NCI-H2081 (cell line): ENCODE results near the gene CRYL1.

Source experiments
- DNase-seq, 2 experiments: peaks; one replicate each; lab custom pipeline; 2025; lab: John Stamatoyannopoulos, UW

The CRYL1 gene

GRCh38 chr13:20420938-20421337, 104.7 kb downstream of the CRYL1 start:
- DNase-seq, result no peak

DNA sequence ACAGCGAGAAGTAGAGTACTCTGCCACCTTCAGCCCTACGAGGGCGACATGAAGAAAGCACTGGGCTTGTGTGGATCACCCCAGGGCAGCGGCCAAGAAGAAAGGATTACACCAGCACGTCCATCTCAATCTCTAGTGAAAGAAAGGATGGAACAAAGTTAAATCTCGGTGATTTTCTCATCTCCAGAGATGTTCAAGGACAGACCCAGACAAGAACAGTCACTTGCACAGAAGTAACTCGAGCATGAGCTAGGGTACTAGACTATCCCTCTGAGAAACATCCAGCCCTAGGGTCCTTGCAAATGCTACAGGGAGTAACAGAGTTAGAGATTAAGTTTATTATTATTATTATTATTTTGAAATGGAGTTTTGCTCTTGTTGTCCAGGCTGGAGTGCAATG, 106.7 kb downstream of the CRYL1 start:
- DNase-seq, result no peak

GRCh38 chr13:20416223-20416745, 109.4 kb downstream of the CRYL1 start:
- DNase-seq, result no peak

DNA sequence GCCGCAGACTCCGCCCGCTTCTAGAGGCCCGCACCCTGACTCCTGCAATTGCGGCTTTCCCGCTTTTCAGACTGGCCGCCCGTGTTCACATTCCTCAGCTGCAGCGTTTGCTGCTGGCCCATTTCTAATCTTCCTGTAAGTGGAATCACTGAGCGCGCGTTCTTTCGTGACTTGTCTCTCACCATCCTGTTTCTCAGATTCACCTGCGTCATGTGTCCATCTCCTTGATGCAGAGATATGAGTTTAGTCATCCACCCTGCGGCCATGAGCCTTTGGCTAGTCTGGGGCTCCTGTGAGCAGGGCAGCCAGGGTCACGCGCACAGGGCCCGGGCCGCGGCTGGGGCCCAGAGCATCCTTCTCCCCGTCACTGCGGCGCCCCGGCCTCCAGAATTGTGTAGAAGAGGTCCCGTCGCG, 110.0 kb downstream of the CRYL1 start:
- DNase-seq, result no peak

- DNase-seq, result no peak
Measured at GRCh38 chr13:20415306-20415679, 110.4 kb downstream of the CRYL1 start.

- DNase-seq, result no peak
Measured at GRCh38 chr13:20414546-20415305, 110.9 kb downstream of the CRYL1 start.

- no peak for DNase-seq
Measured at GRCh38 chr13:20412691-20413355, 112.8 kb downstream of the CRYL1 start.

GRCh38 chr13:20411638-20412342, 113.9 kb downstream of the CRYL1 start:
- DNase-seq, result no peak

- no peak for DNase-seq
Measured at GRCh38 chr13:20410726-20411125, 114.9 kb downstream of the CRYL1 start.

GRCh38 chr13:20408181-20408580, 117.5 kb downstream of the CRYL1 start:
- DNase-seq, result no peak

DNA sequence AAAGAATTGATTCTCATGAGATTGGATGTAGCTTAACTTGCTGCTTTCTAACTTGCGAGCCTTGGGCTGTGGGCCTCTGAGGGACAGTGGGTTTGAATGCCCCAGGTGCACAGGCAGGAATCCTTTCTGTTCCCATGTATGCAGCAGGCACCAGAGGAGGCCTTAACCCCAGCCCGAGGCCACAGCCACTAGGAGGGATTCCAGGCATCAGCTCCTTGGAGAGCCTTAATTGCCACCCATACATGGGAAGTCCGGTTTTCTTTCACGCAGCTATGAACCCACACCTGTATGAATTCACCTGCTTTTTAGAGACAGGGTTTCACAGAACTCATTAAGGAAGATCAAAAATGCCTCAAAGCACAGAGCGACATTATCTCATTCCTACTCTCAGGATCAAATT, 117.9 kb downstream of the CRYL1 start:
- no peak for DNase-seq

DNA sequence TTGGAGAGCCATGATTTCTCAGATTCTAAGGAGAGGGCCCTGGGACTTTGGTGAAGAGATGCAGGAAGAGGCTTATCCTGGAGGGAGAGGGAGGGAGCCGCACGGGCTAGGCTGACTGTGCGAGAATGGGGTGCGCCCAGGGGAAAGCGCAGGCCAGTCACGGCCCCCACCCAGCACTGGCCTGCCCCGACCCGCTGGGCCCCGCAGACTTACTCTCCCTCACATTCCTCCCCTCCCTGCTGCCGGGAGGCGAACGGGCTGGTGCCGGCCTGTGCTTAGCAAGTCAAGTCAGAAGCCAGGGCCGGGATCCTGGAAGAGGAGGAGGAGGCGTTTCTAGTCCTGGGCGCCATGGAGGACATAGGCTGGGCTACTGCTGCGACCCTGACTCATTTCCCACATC, 120.0 kb downstream of the CRYL1 start:
- DNase-seq, result no peak

DNA sequence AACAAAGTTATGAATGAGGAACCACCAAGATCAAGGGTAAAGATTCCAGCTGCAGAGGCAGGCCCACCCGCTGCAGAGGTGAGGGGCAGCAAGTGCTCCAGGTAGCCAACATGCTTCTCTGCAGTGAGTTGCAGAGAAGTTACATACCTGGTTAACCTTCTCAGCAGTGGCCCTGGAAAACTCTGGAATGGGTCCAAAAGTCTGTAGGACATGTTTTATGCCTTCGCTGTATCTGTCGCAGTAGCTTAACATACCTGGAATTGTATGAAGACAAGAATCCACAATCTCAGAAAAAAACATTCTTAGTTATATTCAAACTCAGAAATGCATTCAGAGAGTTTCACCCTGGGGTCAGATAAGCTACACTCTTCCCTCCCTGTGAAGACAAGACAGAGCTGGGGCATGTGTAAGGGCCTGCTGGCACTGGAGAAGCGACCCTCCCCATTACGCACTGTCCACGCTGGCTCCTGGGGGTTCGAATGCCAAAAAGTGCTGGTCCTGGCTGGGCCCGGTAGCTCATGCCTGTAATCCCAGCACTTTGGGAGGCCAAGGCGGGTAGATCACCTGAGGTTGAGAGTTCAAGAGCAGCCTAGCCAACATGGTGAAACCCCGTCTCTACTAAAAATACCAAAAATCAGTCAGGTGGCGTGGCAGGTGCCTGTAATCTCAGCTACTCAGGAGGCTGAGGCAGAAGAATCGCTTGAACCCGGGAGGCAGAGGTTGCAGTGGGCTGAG, 121.0 kb downstream of the CRYL1 start:
- no peak for DNase-seq

DNA sequence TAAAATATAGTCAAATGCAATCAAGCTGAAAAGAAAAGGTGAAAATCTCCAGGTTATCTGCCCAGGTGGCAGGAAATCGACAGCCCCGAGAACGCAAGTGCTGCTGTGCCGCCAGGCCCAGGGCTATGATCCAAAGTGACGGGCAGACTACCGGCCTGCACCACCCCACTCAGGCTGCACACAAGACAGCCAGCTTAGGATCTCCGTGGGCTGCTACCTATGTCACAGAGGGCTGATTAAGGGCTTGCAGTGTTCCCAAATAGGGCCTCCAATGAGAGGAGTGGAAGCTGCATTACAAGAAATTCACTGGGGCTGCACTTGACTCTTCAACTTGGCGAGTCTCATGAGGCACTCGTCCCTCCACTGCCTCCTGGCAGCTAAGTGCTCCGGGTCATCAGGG, 121.8 kb downstream of the CRYL1 start:
- DNase-seq, result no peak

GRCh38 chr13:20402881-20403280, 122.8 kb downstream of the CRYL1 start:
- no peak for DNase-seq

GRCh38 chr13:20401931-20402856, 123.5 kb downstream of the CRYL1 start:
- DNase-seq, result no peak

DNA sequence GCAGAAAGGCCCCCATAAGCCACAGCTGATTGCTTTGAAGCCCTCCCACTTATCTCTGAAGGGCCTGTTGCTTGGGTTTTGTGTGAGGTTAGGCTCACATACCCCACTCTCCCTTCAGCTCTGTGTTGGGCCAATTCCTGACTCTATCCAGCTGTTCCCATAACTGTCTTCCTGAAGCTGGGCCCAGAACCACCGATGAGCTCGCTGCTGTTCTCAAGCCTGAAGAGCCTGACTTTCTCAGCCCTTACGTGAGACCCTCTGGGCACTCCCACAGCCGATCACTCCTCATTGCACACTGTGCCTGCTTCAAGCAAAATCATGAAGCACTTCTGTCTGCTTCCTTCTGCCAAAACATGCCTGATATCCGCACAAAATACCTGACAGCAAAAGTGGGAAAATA, 124.1 kb downstream of the CRYL1 start:
- DNase-seq, result no peak

- DNase-seq, result no peak
Measured at GRCh38 chr13:20400774-20401173, 124.9 kb downstream of the CRYL1 start.

GRCh38 chr13:20399961-20400360, 125.7 kb downstream of the CRYL1 start:
- no peak for DNase-seq

- DNase-seq, result no peak
Measured at GRCh38 chr13:20399515-20399914, 126.1 kb downstream of the CRYL1 start.

- DNase-seq, result no peak
Measured at GRCh38 chr13:20398459-20398858, 127.2 kb downstream of the CRYL1 start.
